IMR-90 (cell line): ENCODE data around the gene NRL. TPM values are rescaled to one million over a fixed set of nuclear protein-coding genes. Genes with fewer than 3 reads are reported as not detected.
A peak's percentile ranks its signal among the peaks of the same experiment; 100 is the strongest.

Source experiments
- CHD1 ChIP-seq: IDR thresholded peaks from 2 replicates; pipeline ENCODE4 v1.6.1; 2012; ENCODE audit warnings: low read depth, low read length, improper control_type of control experiment
- ELK1 ChIP-seq: fragments of 150-350 bp; IDR thresholded peaks from 2 replicates; pipeline ENCODE4 v1.6.1; 2016; ENCODE audit warnings: low read depth, mild to moderate bottlenecking, low read length, moderate library complexity, borderline replicate concordance
- POLR2A ChIP-seq: IDR thresholded peaks from 2 replicates; pipeline ENCODE4 v1.6.1; 2012; ENCODE audit warnings: mild to moderate bottlenecking, low read depth, low read length
- polyA plus RNA-seq, 3 experiments: library from polyadenylated mRNA; depleted of rRNA; stranded (reverse); fragments of >200 nt; gene quantifications; 2 replicates each; pipeline ENCODE4 v1.2.3, GENCODE V29; 2012; ENCODE audit warnings: low replicate concordance in 1 of 3
- total RNA-seq: library from RNA; depleted of rRNA; stranded (reverse); fragments of >200 nt; gene quantifications from 2 replicates; pipeline ENCODE4 v1.2.3, GENCODE V29; 2012
- TF ChIP-seq, protein P1 (sequence below): conservative IDR thresholded peaks from 2 replicates; pipeline ENCODE4 v1.5.1; 2012; ENCODE audit warnings: mild to moderate bottlenecking, low read depth, low read length, improper control_type of control experiment

NRL gene
- total and polyA plus RNA-seq, 2 of the 4 experiments (the other 2 are of a cell fraction) = 0.18 to 0.70 TPM

- TF ChIP-seq ELK1 (no peak), CHD1 (no peak), POLR2A (peak; percentile 69; the same call in 1 of the 2 replicates)
- TF ChIP-seq, protein P1, sequence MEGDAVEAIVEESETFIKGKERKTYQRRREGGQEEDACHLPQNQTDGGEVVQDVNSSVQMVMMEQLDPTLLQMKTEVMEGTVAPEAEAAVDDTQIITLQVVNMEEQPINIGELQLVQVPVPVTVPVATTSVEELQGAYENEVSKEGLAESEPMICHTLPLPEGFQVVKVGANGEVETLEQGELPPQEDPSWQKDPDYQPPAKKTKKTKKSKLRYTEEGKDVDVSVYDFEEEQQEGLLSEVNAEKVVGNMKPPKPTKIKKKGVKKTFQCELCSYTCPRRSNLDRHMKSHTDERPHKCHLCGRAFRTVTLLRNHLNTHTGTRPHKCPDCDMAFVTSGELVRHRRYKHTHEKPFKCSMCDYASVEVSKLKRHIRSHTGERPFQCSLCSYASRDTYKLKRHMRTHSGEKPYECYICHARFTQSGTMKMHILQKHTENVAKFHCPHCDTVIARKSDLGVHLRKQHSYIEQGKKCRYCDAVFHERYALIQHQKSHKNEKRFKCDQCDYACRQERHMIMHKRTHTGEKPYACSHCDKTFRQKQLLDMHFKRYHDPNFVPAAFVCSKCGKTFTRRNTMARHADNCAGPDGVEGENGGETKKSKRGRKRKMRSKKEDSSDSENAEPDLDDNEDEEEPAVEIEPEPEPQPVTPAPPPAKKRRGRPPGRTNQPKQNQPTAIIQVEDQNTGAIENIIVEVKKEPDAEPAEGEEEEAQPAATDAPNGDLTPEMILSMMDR = no peak
These were observed 783 bp downstream of the NRL start (continued) for GRCh38 chr14:24113801-24114531.
